HG03432 (cell line): ENCODE measurements around the gene INHBA.

Source experiments
- ATAC-seq: cut with Tn5 transposase; IDR thresholded peaks from one replicate; pipeline ENCODE4 v1.9.1; 2021; ENCODE audit warnings: mild to moderate bottlenecking, moderate library complexity; ENCODE audit not compliant: unreplicated experiment

The INHBA gene

DNA sequence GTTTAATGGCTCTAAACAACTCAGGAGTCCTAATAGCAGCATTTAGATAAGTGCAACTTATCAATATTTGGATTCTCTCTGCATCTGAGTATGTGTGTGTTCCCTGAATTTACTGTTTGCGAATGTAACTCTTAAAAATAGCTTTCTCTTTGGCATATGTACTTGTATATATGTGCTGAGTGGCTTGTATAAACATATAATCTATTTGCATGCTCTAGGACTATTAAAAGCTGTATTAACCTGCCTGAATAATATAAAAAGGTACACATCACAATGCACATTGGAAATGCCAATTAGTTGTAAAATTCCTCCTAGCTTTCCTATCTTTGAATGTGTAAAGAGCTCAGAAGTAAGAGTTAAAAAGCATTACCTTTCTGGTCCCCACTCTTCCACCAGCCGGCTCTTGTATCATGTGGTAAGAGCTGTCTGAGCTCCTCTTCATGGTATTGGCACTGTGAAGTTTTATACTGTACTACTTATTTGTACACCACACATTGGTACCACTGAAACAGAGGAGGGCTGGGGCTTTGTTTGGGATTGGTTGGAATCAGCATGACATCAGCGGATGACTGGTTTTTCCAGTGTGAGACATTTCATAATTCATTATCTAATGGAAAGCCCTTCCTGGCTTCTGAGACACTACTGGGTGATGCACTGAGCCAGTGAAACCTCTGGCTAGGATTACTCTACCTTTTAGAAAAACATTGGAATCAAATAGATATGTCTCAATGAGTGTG is at the start of gene INHBA:
Gene INHBA, minus strand, starts transcription at position 456 of the 737 bp plus-strand sequence. CDS start 2,716 bp downstream, outside the sequence.
- ATAC-seq: no peak

DNA sequence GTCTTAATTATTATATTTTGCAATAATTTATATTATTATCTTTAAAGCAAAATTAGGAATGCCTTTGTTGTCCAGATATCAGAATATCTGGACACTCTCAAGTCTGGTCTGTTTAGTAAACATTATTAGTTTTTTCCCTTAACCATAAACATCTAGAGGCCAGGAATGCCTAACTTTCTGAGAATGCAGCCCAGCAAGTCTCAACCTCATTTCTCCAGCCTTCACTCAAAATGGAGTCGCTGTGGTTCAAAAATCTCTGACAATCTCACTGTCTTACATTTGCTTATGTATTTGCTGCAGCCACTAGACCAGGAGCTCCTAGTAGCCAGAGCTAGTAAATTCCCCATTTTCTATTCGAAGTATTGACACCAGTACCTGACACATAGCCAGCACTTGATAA is 49.7 kb upstream of the INHBA start:
- no peak for ATAC-seq

DNA sequence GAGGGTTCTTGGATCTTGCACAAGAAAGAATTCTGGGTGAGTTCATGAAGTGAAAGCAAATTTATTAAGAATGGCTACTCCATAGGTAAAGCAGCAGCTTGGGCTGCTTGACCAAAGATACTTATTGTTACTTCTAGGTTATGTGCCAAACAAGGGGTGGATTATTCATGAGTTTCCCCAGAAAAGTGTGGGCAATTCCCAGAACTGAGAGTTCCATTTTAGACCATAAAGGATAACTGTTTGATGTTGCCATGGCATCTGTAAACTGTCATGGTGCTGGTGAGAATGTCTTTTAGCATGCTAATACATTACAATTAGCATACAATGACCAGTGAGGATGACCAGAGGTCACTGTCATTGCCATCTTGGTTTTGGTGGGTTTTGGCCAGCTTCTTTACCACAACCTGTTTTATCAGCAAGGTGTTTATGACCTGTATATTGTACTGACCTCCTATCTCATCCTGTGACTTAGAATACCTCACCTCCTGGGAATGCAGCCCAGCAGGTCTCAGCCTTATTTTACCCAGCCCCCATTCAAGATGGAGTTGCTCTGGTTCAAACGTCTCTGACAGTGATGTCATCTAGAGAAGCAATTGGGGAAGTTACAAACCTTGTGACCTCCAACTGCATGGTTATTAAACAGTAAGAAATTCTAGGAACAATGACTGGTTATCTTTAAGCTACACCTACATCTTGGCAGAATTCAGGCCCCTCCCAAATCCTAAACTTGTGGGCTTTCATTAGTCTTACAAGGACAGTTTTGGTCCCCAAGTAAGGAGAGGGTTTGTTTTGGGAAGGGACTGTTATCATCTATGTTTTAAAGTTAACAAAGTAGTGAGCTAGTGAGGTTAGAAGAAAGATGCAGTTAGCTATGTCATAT is 48.0 kb upstream of the INHBA start:
- ATAC-seq: no peak

DNA sequence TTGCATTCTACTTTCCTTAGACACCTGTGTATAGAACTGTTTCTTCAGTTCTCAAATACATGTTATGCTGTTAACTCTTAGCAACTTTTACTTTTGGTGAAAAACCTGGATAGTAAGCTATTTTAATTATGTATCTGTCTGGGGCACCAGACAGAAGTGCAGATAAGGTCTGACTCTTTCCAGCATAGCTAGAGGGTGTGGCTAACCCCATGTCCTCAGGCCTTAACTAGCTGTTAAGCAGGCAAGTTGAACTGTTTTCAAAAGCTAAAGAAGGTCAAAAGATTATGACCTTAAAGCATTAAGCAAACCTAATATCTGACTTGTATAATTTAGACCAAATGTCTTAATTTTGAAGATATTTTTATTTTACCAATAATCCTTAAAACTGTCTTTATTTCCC is 45.1 kb upstream of the INHBA start:
- ATAC-seq: no peak

DNA sequence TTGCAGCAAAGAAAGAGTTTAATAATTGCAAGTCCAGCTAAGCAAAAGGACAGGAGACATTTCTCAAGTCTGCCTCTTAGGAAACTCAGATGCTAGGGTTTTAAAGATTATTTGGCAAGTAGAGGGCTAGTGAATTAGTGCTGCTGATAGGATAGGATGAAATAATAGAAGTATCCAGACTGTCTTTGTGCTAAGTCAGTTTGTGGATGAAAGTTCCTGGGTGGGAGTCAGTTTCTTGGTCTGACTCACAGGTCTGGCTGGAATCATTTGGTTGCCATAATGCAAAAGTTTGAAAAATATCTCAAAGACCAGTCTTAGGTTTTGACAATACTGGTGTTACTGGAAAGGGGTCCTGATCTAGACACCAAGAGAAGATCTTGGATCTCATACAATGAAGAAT is 42.6 kb upstream of the INHBA start:
- no peak for ATAC-seq

DNA sequence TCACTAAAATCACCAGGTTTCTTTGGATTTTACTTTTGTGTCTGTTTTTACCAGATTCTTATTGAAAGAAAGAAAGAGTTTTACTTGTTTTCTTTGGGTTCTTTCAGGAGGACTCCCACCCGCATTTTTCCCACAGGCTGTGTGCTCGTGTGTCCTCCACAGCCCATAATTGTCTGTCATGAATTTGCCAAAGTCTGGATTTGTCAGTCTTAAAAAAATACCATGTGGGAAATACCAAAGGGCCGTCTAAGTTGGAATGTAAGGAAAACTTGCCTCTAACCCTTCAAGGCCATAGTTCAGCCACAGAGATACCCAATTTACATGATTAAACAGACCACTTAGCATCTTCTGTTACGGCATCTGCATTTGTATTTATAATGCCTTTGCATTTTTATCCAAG is 41.3 kb upstream of the INHBA start:
- no peak for ATAC-seq

DNA sequence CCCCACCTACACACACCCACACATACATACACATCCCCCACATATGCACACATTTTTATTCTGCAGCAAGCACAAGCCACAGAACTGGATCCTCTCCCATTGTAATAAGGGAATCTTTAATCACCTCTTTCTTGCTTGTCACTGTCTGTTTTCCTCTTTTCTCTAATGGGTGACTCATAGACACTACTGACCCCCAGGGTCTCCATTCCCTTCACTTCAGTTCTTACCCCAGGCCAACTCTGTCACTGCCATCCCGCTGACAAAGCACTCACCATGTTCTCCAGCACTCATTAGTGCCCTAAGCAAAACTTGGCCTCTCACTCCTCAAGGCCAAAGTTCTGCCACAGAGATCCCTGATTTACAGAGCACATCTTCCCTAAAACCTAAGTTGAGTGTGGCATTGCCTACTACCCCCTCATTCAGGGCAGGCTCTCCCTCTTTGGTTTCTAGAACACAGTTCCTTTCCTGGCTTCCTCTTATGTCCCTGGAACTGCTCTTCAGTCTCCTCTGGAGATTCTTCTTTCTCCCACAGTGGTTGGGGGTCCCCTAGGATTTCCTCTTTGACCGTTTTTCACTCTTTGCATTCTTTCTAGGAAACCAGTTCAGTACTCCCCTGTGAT is 39.6 kb upstream of the INHBA start:
- ATAC-seq: no peak

DNA sequence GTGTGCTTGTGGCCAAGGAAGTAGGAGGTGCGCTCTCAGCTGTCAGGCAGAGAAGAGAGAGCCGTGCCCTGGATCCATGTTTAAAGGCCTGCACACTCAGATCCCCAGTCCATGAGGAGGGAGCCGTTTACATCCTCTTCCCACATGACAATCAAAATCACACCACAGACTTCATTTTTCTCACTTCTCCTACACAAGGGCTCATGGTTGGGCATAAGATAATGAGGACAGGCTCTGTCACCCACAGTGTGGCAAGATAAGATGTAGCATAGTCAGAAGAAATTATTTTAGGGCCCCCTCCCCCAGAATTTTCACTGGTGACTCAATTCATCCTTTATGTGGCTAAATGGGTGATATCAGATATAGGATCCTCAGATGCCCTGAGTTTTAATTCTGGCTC is 35.9 kb upstream of the INHBA start:
- ATAC-seq: no peak

DNA sequence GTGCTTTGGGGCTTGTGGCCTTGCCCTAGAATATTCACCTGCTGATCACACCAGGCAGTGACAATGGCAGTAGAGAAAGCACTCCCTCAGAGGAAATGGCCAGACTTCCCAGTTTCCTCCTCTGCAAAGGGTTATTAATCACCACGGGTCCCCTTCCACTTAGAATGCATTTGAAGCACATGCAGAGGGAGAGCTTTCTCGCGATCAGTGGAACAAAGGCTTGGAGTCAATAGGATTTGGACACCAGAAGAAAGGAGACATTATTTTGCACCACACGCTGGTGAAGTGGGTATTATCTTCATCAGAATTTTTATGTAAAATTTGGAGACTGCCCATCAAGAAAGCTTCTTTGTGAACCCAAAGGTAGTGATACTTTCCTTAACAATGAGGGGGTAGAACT is 35.4 kb upstream of the INHBA start:
- no peak for ATAC-seq

DNA sequence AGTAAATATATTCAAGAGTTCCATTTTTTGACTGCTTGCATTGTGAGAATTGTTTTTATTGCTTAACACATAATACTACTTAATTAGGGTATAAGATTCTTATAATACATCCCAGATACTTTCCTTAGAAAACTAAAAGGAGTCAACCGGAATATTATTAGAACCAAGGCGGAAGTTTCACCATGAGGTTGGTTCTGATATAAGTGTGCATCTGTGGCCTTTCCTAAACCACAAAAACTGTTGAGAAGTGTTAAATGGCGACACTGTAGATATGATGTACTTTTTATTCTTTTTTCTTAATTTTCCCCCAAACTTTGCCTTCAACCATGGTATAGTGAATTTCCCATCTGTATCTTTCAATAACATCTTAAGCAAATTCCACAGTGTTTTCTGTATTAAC is 32.3 kb upstream of the INHBA start:
- no peak for ATAC-seq

DNA sequence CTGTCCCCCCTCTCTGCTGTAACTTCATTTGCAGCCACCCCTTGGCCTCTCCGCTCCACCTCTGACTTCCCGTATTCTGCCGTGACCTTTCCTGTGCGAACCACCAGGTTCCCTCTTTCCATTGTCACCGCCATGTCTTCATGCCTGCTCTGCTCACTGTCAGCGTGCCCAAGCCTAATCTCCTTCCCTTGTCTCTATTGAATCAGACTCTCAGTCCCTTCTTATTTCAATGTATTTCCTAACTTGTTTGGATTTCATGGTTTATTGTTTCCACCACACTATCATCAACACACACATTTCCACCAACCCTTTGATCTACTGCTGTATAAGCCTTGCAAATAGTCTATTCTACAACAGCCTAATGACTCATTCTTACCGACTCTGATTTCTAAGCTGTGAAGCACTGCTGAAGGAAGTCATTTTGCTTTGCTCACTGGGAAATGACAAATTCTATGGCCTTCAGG is 30.0 kb upstream of the INHBA start:
- no peak for ATAC-seq

DNA sequence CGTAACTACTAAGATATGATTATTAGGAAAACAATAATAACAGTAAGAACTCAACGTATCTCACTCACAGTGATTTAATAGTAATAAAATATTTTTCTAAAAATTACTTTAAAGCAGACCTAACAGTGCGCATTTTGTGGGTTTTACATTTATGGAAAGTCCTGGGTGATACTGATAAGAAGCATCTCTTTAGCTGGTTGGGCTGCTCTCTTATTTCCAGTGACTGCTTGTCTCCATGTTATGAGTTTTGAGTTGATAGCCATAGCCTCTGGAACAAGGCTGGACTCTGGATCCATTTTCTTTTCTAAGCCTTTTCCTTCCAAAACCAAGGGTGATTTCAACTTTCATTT is 29.5 kb upstream of the INHBA start:
- ATAC-seq: peak; percentile 13

DNA sequence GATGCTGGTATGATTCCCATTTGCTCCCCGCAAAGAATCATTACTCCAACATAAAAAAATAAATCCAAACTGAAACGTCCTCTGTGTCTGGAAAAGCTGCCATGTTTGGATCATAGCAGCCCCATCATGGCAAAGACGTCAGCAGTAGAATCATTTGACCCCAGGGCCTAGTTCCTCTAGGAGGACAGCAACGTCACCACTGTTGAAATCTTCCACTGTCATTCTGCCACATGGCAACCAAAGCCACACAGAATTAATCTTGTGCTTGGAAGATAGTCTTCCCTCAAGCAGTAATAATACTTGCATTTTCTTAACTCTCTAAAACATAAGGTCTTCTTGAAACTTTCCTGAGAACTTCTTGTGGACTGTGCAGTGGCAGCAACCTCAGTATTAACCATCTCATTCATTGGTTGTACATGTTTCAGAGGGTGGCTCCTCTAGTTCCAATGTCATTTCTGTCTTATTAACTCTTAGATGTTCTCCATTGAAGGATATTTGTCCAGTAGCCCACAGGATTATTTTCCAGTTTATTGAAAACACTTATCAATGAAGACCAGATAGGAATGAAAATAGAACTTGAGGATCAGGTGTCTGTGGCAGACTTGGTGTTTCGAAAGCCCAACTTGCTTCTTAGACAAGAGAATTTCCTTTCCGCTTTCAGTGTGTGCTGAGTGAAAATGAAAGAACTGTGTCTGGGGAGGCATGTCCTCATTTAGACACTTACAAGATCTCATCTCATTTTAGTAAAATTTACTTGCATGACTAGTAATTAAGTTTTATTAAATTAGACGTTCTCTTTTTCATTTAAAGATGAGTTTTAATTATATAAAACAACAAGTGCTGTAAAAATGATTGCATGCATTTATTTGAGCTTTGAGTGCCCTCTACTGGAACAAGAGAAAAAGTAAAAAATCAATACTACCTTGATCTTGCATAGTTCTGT is 28.9 kb upstream of the INHBA start:
- ATAC-seq: peak; percentile 99

DNA sequence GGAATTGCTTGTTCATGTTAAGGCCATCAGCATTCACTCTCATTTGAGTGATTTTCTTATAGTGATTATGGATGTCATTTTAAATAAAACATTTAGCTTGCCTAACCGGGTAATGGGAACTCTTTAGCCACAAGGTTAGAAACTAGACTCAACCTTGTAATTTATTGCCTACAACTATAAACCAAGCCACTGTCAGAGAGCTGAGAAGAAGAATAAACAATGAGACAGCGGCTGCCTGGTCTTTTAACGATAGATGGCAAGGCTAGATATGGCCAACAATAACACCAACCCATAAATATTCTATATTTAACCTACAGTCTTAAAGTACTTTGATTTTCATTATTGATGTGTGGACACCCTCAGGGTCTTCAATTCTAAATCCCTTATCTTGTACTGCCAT is 27.8 kb upstream of the INHBA start:
- ATAC-seq: no peak

DNA sequence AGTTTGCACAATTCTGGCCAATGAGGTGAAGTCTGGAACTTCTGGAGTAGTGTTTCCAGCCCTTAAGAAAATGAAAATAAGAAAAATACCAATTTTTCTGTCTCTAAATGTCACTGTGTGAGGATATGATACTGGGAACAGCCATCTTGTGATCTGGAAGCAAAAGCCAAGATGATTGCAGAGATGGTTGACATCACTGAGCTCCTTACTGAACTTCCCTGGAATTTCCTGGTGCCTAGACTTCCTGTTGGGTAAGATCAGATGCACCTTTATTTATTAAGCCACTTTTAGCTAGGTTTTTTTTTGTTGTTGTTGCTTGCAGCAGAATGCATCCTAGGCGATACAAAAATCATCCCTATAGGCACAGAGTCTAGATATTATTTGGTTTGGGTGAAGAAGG is 27.3 kb upstream of the INHBA start:
- ATAC-seq: no peak

DNA sequence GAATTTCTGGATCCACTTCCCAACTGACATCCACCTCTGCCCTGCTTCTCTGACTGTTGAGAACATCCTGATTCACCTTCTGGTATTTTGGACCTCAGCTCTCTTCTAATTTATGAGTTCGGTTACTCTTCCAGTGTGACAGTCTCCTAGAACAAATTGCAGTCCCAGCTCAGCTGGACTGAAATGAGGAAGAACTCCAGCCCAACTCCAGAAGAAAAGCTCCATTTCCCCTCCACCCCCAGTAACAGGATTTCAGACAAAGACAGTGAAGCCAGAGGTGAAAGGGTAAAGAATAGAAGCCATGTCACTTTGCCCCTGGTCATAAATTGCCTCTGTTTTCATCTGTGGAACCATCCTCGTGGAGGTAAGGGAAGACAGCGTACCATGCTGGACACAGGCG is 26.2 kb upstream of the INHBA start:
- ATAC-seq: no peak

DNA sequence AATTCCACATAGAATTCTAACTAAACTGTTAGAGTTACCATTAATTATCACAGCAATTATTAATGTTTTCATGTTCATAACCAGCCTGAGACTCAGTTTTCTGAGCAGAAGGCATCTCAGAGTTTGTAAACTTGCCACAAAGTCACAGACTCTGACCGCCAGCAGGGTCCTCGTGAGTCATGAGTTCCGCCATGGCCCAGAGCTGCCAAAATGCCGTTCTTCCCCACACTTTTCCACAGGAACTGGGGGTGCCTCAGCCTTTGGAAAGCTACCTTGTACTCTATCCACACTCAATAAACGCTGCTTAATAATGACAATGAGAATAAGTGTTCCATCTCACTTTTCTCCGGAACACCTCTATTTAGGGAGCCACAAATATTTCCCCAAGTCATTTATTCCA is 22.1 kb upstream of the INHBA start:
- no peak for ATAC-seq

DNA sequence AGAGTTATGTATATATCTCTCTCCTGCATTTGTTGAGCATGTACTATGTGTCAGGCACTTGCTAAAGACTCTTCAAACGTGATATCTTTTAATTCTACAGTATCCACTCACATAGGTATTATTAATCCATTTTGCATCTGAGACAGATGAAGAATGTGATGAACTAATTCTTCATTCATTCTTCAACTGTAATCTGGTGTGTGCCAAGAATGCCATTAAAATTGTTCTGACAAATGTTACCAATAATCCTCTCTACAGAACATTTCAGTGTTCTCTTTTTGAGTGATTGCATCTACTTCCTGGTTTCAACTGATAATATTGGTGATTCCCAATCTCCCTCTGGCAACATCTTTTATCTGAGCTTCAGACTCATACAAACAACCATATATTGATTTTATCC is 18.0 kb upstream of the INHBA start:
- no peak for ATAC-seq

DNA sequence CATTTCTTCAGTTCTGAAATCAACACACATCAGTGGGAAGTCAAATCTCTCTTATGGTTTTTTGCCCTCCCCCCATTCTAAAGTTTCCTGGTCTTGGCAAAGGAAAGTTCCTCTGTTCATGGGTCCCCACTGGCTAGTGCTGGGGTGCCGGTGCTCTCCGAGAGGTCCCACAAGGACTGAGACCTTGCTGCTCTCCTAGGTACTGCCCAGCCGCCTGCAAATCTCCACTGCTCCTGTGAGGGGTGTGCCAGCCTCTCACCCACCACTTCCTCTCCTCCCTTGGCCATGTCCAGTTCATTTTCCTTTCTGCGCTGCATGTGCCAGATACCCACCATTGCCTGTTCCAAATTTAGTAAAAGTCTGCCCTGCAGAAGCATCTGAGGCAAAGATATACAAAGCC is 17.2 kb upstream of the INHBA start:
- no peak for ATAC-seq

DNA sequence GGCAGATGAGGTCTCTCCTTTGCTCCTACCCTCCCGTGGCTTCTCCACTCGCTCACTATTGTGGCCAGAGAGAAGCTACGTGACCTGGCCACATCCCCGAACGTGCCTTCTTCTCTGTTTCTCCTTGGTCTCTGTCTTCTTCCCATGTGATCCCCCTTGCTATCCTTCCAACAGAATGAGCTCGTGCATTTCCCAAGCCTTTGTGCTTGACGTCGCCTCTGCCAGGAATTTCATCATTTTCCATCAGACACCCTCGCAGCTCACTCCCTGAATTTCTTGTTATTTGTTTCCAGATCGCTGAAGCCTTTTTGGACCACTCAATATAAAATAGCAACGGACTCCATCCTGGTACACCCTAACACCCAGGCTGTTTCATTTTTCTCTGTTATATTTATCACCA is 13.8 kb upstream of the INHBA start:
- no peak for ATAC-seq

DNA sequence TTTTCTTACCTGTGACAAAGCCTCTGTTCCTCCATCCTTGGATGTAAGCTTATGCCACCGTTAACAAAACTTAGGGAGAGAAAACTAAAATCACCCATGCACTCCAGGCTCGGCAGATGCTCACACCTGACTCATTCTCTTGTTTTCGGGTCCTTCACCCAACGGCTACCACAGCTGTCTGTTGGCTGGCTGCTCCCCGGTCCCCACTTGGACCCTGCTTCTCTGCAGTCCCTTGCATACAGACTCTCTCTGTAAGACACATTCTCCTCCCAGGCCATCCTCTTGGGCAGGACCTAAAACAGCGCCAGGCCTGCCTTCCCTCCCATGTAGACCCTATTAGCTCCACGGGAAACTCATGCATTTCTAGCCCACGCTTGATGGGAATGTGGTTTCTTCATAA is 12.1 kb upstream of the INHBA start:
- no peak for ATAC-seq
